Stimulated activated naive CD4-positive, alpha-beta T cell treated with Interleukin-2 at 50 U/mL for 16 hours (primary cell): ENCODE data around the gene DDX41.
A peak's percentile ranks its signal among the peaks of the same experiment; 100 is the strongest.

Experiments used
- DNase-seq: peaks from one replicate; lab custom pipeline; 2025; lab: John Stamatoyannopoulos, UW

DDX41 gene

GRCh38 chr5:177512736-177513380, 3.9 kb downstream of the DDX41 start:
- no peak for DNase-seq

GRCh38 chr5:177511796-177512675, 4.7 kb downstream of the DDX41 start:
- DNase-seq = no peak

- no peak for DNase-seq
These were observed 5.6 kb downstream of the DDX41 start for GRCh38 chr5:177511181-177511580.

GRCh38 chr5:177510567-177511053, 6.2 kb downstream of the DDX41 start:
- DNase-seq = no peak

GRCh38 chr5:177509991-177510566, 6.7 kb downstream of the DDX41 start:
- no peak for DNase-seq

GRCh38 chr5:177509381-177509951, 7.3 kb downstream of the DDX41 start, which contains the start of gene DOK3:
Gene DOK3, minus strand, starts transcription at chr5:177509826. Its CDS starts 286 bp downstream, at chr5:177509540.
- no peak for DNase-seq

- no peak for DNase-seq
These were observed 7.9 kb downstream of the DDX41 start for GRCh38 chr5:177508837-177509236.

- DNase-seq = no peak
These were observed 8.5 kb downstream of the DDX41 start for GRCh38 chr5:177508221-177508611.

- DNase-seq = no peak
These were observed 9.1 kb downstream of the DDX41 start for GRCh38 chr5:177507596-177508220.

- no peak for DNase-seq
These were observed 9.6 kb downstream of the DDX41 start for GRCh38 chr5:177507165-177507564.

- no peak for DNase-seq
These were observed 11.7 kb downstream of the DDX41 start for GRCh38 chr5:177505075-177505474.

- no peak for DNase-seq
These were observed 12.4 kb downstream of the DDX41 start for GRCh38 chr5:177504086-177505056.

GRCh38 chr5:177503351-177504085, 13.2 kb downstream of the DDX41 start:
- DNase-seq = no peak

GRCh38 chr5:177502886-177503285, 13.9 kb downstream of the DDX41 start:
- DNase-seq = no peak

- DNase-seq = no peak
These were observed 14.7 kb downstream of the DDX41 start for GRCh38 chr5:177501874-177502678.

GRCh38 chr5:177500685-177501522, 15.9 kb downstream of the DDX41 start:
- peak; percentile 81 for DNase-seq

- DNase-seq = no peak
These were observed 16.9 kb downstream of the DDX41 start for GRCh38 chr5:177499842-177500241.
